HepG2 (cell line): ENCODE results near the gene RASSF8.

Experiments used
- CTCF ChIP-seq: sonication (generic); formaldehyde crosslinking; IDR thresholded peaks from 2 replicates; pipeline ENCODE4 v1.5.0; 2020; ENCODE audit warnings: mild to moderate bottlenecking, missing genetic modification reagents, moderate library complexity
- EZH2 ChIP-seq: conservative IDR thresholded peaks from 2 replicates; pipeline ENCODE4 v1.6.1; 2012; ENCODE audit warnings: mild to moderate bottlenecking, low read depth, low read length, moderate library complexity
- NFRKB ChIP-seq: fragments of 450-650 bp; IDR thresholded peaks from 2 replicates; pipeline ENCODE4 v1.6.1; 2017
- NPAS2 ChIP-seq: sonication (generic); formaldehyde crosslinking; IDR thresholded peaks from 2 replicates; pipeline ENCODE4 v1.8.0; 2022; ENCODE audit warnings: mild to moderate bottlenecking, missing genetic modification reagents, borderline replicate concordance
- PAX8 ChIP-seq: sonication (generic); formaldehyde crosslinking; IDR thresholded peaks from 2 replicates; pipeline ENCODE4 v1.8.0; 2022; ENCODE audit warnings: mild to moderate bottlenecking, missing genetic modification reagents, borderline replicate concordance
- POLR2A ChIP-seq, 2 experiments: IDR thresholded peaks; 2 replicates each; pipeline ENCODE4 v1.6.1; 2011; ENCODE audit warnings: low read depth in 2 of 2, low read length in 2 of 2, mild to moderate bottlenecking in 1 of 2, moderate library complexity in 1 of 2; ENCODE audit not compliant: insufficient read depth in 1 of 2

- TF ChIP-seq NPAS2 (no peak), EZH2 (no peak), PAX8 (CRISPR knock-in tag) (no peak), POLR2A (IDR thresholded peaks at IDR 0.05; ENCODE audit: insufficient read depth in 1 of 2, low read depth in 2 of 2, low read length in 2 of 2) (no peak), CTCF (no peak), NFRKB (no peak)
Observed at GRCh38 chr12:26113181-26113654, 154.7 kb downstream of the RASSF8 start.
